B cell (primary cell): ENCODE results near the gene KLHL1. TPM values are rescaled to one million over a fixed set of nuclear protein-coding genes. Genes with fewer than 3 reads are reported as not detected.

Source experiments
- ATAC-seq: fragments of 200-7000 bp; cut with Tn5 transposase; one replicate; pipeline ENCODE4 v1.10.0; 2021; ENCODE audit warnings: low read depth, mild to moderate bottlenecking, moderate number of reproducible peaks, moderate library complexity
- CTCF ChIA-PET: fragments of 350-600 bp; sonication (Branson Sonifier 250); formaldehyde crosslinking; loops from one replicate; lab custom pipeline; 2021; ENCODE audit warnings: antibody characterized with exemption, inconsistent platforms; lab: Charles Lee
- POLR2A ChIA-PET: fragments of 350-600 bp; sonication (Branson Sonifier 250); formaldehyde crosslinking; loops from one replicate; lab custom pipeline; 2021; ENCODE audit warnings: antibody characterized with exemption; lab: Charles Lee
- DNase-seq: peaks from one replicate; pipeline ENCODE4 v3.0.0; 2013
- H2AFZ ChIP-seq: 2 replicates; pipeline ENCODE4 v1.6.1; 2012; ENCODE audit warnings: mild to moderate bottlenecking, low read depth, low read length; ENCODE audit not compliant: insufficient read depth, poor library complexity, severe bottlenecking
- H3K27ac ChIP-seq, 2 donors: 1 replicate in 1 of 2; 2 replicates in 1 of 2; pipeline ENCODE4 v1.5.1; 2012 to 2013; ENCODE audit warnings: low read length in 2 of 2, mild to moderate bottlenecking in 2 of 2, moderate library complexity in 1 of 2
- H3K27me3 ChIP-seq, 4 experiments: fragments of 200-600 bp in 1 of 4; sonication (generic) in 1 of 4; replicated peaks in 1 of 4; 1 replicate in 2 of 4; 2 replicates in 2 of 4; pipeline versions ENCODE4 v1.6.1 to v1.7.0; 2013 to 2016; ENCODE audit warnings: low read length in 3 of 4, mild to moderate bottlenecking in 2 of 4, mixed read lengths in 1 of 4, moderate library complexity in 1 of 4; ENCODE audit not compliant: insufficient read depth in 4 of 4, control insufficient read depth in 3 of 4; ENCODE audit errors: control extremely low read depth in 1 of 4
- H3K36me3 ChIP-seq, 2 experiments: replicated peaks in 1 of 2; 1 replicate in 1 of 2; 2 replicates in 1 of 2; pipeline versions ENCODE4 v1.6.1 to v1.7.1; 2013; ENCODE audit warnings: low read length in 1 of 2; ENCODE audit not compliant: insufficient read depth in 2 of 2, control insufficient read depth in 1 of 2; ENCODE audit errors: control extremely low read depth in 1 of 2, extremely low read depth in 1 of 2
- H3K4me1 ChIP-seq, 2 donors: fragments of 200-600 bp in 1 of 2; sonication (generic) in 1 of 2; 1 replicate in 1 of 2; 2 replicates in 1 of 2; pipeline versions ENCODE4 v1.5.1 to v1.6.1; 2013 to 2017; ENCODE audit warnings: low read length in 2 of 2; ENCODE audit not compliant: control insufficient read depth in 2 of 2, insufficient read depth in 2 of 2
- H3K4me2 ChIP-seq: replicated peaks from 2 replicates; pipeline ENCODE3; 2012; ENCODE audit warnings: mild to moderate bottlenecking, low read depth, low read length; ENCODE audit not compliant: poor library complexity, severe bottlenecking
- H3K4me3 ChIP-seq, 5 experiments: fragments of 200-600 bp in 1 of 5; sonication (generic) in 1 of 5; 1 replicate in 3 of 5; 2 replicates in 2 of 5; pipeline versions ENCODE4 v1.5.1 to v1.7.0; 2011 to 2016; ENCODE audit warnings: low read length in 4 of 5, mild to moderate bottlenecking in 4 of 5, low read depth in 2 of 5, control low read depth in 1 of 5, moderate library complexity in 1 of 5; ENCODE audit not compliant: insufficient read depth in 1 of 5; ENCODE audit errors: control extremely low read depth in 1 of 5, extremely low read depth in 1 of 5
- H3K79me2 ChIP-seq: fragments of 200-600 bp; sonication (generic); one replicate; pipeline ENCODE4 v1.6.0; 2016; ENCODE audit warnings: low read length; ENCODE audit not compliant: control insufficient read depth, insufficient read depth
- H3K9ac ChIP-seq: fragments of 200-600 bp; sonication (generic); 2 replicates; pipeline ENCODE4 v1.6.1; 2017; ENCODE audit warnings: mild to moderate bottlenecking, low read length, moderate library complexity
- H3K9me3 ChIP-seq, 3 donors: one replicate each; pipeline versions ENCODE4 v1.6.1 to v1.7.1; 2013; ENCODE audit warnings: low read length in 2 of 3; ENCODE audit not compliant: control insufficient read depth in 2 of 3, insufficient read depth in 1 of 3; ENCODE audit errors: control extremely low read depth in 1 of 3
- H4K20me1 ChIP-seq: 2 replicates; pipeline ENCODE4 v1.6.0; 2012; ENCODE audit warnings: mild to moderate bottlenecking, low read length; ENCODE audit not compliant: insufficient read depth, control insufficient read depth, poor library complexity, severe bottlenecking
- H3K27ac Mint-ChIP-seq: one replicate; pipeline ENCODE4 v1.8.0; 2021; ENCODE audit warnings: mixed read lengths
- H3K27me3 Mint-ChIP-seq: one replicate; pipeline ENCODE4 v1.8.0; 2021; ENCODE audit warnings: mixed read lengths
- H3K4me1 Mint-ChIP-seq: one replicate; pipeline ENCODE4 v1.8.0; 2021; ENCODE audit warnings: mixed read lengths
- H3K4me3 Mint-ChIP-seq: one replicate; pipeline ENCODE4 v1.8.0; 2021; ENCODE audit warnings: mixed read lengths
- H3K9me3 Mint-ChIP-seq: one replicate; pipeline ENCODE4 v1.8.0; 2022; ENCODE audit warnings: mixed read lengths; ENCODE audit not compliant: insufficient read depth
- EZH2 ChIP-seq: IDR thresholded peaks from 2 replicates; pipeline ENCODE4 v1.6.1; 2012; ENCODE audit warnings: borderline replicate concordance, low read depth, mild to moderate bottlenecking, moderate library complexity, low read length; ENCODE audit not compliant: insufficient read depth, poor library complexity, severe bottlenecking
- WGBS: methylation state at CpG from one replicate; pipeline ENCODE4 v1.1.5; 2013; ENCODE audit warnings: missing lambda C conversion rate; ENCODE audit not compliant: insufficient coverage; 5-methylcytosine and 5-hydroxymethylcytosine counted together
- intact Hi-C: fragments of 100-400 bp; cut with micrococcal nuclease; formaldehyde crosslinking; loops from one replicate; pipeline ENCODE4 v1.10.0; 2022
- polyA plus RNA-seq: library from polyadenylated mRNA; depleted of rRNA; stranded (reverse); fragments of >200 nt; gene quantifications from 2 replicates; pipeline ENCODE4 v1.2.3, GENCODE V29; 2012
- total RNA-seq, 2 donors: library from RNA; stranded (reverse); fragments of 120-200 nt in 1 of 2; gene quantifications; 1 replicate in 1 of 2; 2 replicates in 1 of 2; pipeline versions ENCODE4 v1.2.3 to v1.2.4, GENCODE V29; 2013 to 2022
- TF ChIP-seq, protein P1 (sequence below): fragments of 200-600 bp; IDR thresholded peaks from one replicate; pipeline ENCODE4 v1.8.0; 2022; ENCODE audit warnings: antibody characterized with exemption, mild to moderate bottlenecking

KLHL1 gene
- total and polyA plus RNA-seq, 2 donors (not counting 1 experiment from before 2014, with no cell fraction given) = not detected

DNA sequence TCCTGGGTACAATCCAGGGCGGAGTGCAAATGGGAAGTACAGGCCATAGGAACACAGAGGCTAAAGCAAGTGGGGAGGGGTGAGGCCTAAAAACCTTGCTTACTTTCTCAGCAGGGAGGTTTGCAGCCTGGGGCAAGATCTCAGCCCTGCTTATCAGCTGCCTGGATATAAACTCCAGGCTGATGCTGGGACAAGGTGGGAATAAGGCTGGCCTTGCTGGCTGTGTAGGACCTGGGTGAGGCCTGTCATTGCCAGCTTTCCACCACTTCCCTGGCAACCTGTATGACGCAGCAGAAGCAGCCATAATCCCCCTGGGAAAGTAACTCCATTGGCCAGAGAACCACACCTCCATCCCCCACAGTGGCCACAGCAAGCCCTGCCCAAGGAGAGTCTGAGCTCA lies 279.7 kb downstream of the KLHL1 start:
- WGBS = no CpG with 5 or more reads among the region's 2 CpGs
- Mint-ChIP-seq H3K9me3 (no peaks in the 10 kb centered on the region), H3K4me1 (no peaks in the 10 kb centered on the region), H3K4me3 (no peak overlapping the region), H3K27ac (no peak overlapping the region), H3K27me3 (no peaks in the 10 kb centered on the region)
- Histone ChIP-seq H3K9me3 (peaks cover 0 to 16% (median 0%) of the 10 kb centered on the region in 3 donors), H3K36me3 (no peaks in the 10 kb centered on the region), H3K9ac (no peak overlapping the region), H3K4me1 (no peaks in the 10 kb centered on the region), H3K27ac (no peak overlapping the region), H3K79me2 (no peaks in the 10 kb centered on the region), H4K20me1 (no peaks in the 10 kb centered on the region), H3K27me3 (no peaks in the 10 kb centered on the region), H3K4me2 (no peak overlapping the region), H2AFZ (no peak overlapping the region), H3K4me3 (no peak overlapping the region)
- ChIA-PET POLR2A (no interaction called here), CTCF (no interaction called here)
- intact Hi-C loops = no loop called here
- ATAC-seq = no peak
- TF ChIP-seq, protein P1, sequence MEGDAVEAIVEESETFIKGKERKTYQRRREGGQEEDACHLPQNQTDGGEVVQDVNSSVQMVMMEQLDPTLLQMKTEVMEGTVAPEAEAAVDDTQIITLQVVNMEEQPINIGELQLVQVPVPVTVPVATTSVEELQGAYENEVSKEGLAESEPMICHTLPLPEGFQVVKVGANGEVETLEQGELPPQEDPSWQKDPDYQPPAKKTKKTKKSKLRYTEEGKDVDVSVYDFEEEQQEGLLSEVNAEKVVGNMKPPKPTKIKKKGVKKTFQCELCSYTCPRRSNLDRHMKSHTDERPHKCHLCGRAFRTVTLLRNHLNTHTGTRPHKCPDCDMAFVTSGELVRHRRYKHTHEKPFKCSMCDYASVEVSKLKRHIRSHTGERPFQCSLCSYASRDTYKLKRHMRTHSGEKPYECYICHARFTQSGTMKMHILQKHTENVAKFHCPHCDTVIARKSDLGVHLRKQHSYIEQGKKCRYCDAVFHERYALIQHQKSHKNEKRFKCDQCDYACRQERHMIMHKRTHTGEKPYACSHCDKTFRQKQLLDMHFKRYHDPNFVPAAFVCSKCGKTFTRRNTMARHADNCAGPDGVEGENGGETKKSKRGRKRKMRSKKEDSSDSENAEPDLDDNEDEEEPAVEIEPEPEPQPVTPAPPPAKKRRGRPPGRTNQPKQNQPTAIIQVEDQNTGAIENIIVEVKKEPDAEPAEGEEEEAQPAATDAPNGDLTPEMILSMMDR = no peak
- TF ChIP-seq EZH2 = no peak
- DNase-seq = no peak

DNA sequence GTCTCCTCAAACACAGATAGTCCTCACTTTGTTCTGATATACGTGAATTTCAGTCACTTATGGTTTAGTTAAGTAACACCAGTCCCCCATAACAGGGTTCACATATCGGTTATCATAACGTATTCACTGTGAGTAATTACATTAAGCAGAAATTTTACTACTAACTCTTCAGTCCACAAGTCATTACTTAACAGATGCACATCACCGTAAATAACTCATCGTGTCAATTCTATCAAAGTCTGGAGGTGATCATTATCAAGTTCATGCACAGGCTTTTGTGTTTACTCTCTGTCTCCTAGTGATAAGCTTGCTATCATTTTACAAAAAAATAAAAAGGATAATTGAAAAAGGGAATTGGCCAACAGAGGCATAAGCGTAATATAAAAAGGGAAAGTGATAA lies 288.1 kb downstream of the KLHL1 start:
- Histone ChIP-seq H3K36me3 (no peaks in the 10 kb centered on the region), H3K9ac (no peak overlapping the region), H3K9me3 (no peaks in the 10 kb centered on the region), H3K27ac (no peak overlapping the region), H3K4me1 (no peaks in the 10 kb centered on the region), H3K79me2 (no peaks in the 10 kb centered on the region), H4K20me1 (no peaks in the 10 kb centered on the region), H3K27me3 (no peaks in the 10 kb centered on the region), H3K4me3 (no peak overlapping the region), H3K4me2 (no peak overlapping the region), H2AFZ (no peak overlapping the region)
- Mint-ChIP-seq H3K27me3 (no peaks in the 10 kb centered on the region), H3K9me3 (peaks cover 3% of the 10 kb centered on the region), H3K4me1 (no peaks in the 10 kb centered on the region), H3K27ac (no peak overlapping the region), H3K4me3 (no peak overlapping the region)
- DNase-seq = no peak
- ChIA-PET POLR2A (no interaction called here), CTCF (interaction anchor here (0.7 kb wide), 1 partner anchor 14 kb away, joined by 3 read pairs; no protein-coding TSS in a partner anchor)
- WGBS = 92% methylated on average over 3 of the region's 6 CpGs
- TF ChIP-seq, protein P1 = no peak
- no peak for TF ChIP-seq EZH2
- ATAC-seq = no peak
- intact Hi-C loops = no loop called here
